Middle frontal gyrus (tissue), 1 donor: ENCODE measurements around the gene BLM.
"Not testable (repeated sequence)": the region's sequence is repeated elsewhere in the genome, so short reads cannot be mapped to it uniquely, and the experiment has no call there.

ENCODE experiments used
- DNase-seq: peaks from one replicate; pipeline ENCODE4 v3.0.0-alpha.2; 2015; ENCODE audit warnings: low spot score; ENCODE audit errors: extremely low spot score

Gene BLM

DNA sequence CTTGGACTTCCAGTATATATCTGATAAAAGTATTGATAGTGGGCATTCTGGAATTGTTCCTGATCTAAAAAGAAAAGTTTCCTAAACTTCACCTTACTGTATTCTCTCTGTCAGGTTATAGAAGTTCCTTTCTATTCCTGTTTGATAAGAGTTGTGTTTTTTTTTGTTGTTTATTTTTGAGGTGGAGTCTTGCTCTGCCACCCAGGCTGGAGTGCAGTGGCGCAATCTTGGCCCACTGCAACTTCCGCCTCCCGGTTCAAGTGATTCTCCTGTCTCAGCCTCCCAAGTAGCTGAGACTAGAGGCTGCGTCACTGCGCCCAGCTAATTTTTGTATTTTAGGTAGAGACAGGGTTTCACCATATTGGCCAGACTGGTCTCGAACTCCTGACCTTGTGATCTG lies 13.1 kb downstream of the BLM start:
- DNase-seq: no peak

DNA sequence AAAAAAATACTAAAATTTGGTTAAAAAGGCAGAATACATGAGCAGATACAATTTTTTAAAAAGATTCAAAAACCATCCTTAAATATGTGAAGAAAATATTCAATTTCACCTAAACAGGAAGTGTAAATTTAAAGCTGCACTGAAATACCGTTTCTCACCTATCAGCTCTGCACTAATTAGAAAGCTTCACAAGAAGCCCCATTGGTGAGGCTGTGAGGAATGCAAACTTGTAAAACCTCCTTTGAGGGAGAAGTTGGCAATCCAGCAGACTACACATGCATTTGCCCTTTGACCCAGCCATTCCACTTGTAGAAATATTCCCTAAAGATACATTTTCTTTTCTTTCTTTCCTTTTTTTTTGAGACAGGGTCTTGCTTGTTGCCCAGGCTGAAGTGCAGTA lies 18.8 kb downstream of the BLM start:
- DNase-seq: no peak

DNA sequence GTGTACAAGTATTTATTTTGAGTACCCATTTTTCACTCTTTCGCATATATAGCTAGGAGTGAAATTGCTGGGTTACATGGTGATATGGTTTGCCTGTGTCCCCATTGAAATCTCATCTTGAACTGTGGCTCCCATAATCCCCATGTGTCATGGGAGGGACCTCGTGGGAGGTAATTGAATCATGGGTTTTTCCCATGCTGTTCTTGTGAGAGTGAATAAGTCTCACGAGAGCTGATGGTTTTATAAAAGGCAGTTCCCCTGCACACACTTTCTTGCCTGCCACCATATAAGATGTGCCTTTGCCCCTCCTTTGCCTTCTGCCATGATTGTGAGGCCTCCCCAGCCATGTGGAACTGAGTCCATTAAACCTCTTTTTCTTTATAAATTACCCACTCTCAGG lies 23.4 kb downstream of the BLM start:
- not testable (repeated sequence) for DNase-seq

DNA sequence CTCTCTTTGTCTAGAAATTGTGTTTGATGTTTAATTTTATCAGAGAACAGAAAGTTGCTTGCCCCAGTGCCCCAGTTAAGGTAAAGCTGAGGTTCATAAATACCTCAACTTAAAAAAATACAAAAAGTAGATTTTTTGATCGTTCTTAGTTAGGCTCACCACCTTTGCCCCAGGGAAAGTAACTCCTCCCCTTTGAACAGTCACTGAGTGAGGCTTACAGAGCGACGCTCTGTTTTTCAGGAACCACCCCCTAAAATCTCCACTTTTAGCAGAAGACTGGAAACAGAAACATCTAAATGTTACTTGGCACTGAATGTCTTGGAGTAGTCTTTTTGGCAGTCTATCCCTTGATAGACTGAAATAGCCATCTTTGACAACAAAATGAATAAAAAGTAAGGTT lies 24.9 kb downstream of the BLM start:
- DNase-seq: no peak

DNA sequence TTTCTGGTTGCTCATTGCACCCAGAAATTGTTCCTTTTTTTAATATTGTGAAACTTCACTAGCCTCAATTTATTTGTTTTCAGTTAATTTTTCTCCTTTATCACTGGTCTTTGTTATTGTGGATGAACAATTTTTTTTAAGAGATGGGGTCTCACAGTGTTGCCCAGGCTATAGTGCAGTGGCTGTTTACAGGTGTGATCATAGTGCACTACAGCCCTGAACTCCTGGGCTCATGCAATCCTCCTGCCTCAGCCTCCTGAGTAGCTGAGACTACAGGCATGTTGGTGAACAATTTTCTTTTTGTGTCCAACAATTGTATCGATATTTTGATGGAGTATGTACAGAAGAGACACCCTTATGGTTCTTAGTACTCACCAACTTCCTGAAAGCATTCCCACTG lies 26.3 kb downstream of the BLM start:
- no peak for DNase-seq

DNA sequence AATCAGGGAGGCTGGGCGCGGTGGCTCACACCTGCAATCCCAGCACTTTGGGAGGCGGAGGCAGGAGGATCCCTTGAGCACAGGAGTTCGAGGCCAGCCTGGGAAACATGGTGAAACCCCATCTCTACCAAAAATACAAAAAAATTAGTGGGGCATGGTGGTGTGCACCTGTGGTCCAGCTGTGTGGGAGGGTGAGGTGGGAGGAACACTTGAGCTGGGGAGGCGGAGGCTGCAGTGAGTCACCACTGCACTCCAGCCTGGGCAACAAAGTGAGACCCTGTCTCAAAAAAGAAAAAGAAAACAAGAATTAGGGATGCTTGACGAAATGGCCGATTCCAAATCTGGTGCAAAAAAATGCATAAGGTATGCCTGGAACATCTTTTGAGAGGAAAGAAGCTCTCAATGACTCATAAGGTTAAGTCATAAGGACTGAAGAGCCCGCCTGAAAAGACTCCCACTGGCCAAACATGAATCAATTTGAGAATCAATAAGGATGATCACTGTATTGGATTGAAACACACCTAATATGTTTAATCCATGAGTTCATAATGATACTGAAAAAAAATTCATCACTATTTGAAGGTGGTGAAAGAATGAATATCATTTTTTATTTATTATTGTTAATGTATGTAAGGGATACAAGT lies 27.7 kb downstream of the BLM start:
- DNase-seq: no peak

DNA sequence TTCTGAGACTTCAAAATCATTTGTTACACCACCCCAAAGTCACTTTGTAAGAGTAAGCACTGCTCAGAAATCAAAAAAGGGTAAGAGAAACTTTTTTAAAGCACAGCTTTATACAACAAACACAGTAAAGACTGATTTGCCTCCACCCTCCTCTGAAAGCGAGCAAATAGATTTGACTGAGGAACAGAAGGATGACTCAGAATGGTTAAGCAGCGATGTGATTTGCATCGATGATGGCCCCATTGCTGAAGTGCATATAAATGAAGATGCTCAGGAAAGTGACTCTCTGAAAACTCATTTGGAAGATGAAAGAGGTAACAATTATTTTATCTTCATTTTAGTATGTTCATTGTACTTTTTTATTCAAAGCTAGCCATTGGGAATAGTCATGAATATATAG lies 32.6 kb downstream of the BLM start:
- DNase-seq: no peak

DNA sequence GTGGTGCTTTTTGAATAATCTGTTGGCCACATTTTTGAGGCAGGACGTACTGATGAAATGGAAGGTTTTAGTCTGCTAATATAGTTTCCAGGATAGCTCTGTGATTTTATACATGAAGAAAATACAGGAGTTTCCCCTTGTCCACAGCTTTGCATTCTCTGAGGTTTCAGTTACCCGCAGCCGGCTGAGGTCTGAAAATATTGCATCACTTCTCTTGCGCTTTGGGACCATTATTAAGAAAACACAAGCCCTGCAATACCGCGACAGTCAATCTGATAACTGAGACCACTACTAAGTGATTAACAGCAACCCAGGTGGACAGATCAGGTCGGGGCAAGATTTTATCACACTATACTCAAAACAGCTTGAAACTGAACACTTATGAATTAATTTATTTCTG lies 33.0 kb downstream of the BLM start:
- DNase-seq: no peak

DNA sequence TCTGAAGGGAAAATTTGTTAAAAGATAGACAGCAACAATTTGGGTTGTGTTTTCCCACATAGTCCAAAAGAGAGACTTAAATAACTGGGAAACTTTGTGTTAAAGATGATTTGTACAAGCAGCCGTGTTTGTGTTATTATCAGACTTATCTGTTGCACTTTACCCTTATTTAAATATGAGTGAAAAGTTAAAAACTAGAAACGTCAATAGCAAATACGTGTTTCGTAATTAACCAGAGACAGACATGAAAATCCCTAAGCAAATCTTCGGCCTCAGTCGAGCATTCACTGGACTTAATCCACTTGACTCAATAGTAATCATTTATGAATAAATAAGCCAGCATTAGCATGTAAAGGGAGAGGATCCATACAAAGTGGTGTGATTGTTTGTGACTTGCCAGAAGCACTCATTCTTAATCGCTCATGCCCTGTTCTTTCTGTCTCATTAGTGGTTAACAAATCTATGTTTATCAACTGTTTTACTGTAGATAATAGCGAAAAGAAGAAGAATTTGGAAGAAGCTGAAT lies 34.2 kb downstream of the BLM start:
- no peak for DNase-seq

DNA sequence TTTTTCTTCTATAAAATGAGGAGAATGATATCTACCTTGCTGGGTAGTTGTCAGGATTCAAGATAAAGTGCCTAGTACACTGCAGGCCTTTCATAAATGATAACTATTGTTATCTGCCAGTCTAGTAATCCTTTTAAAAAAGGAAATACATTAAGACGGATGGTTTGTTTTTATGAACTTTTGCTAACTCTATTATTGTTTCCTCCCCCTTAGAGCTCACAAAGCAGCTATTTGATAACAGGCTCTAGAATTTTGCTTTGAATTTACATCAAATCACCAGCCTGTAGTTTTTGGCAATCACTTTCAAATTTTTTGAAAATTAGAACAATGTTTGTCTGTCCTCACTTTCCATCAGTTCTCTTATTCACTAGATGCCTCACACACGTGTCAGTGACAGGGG lies 39.8 kb downstream of the BLM start:
- no peak for DNase-seq

DNA sequence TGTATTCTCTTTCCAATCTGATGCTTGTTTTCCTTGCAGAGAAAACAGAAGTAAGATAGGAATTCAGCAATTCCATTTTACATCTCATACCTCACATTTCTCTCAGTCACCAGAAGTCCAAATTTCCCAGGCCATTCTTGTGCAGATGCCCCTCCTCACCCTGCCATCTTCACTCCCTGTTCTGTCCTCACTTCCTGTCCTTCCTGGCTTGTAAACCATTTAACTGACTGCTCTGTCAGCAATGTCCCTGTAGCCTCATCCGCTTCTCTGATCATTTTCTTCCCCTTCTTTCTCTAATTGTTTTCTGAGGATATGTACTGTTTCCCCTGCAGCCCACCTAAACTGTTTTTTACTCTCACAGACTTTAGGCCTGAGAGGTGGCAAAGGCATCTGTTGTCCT lies 40.3 kb downstream of the BLM start:
- DNase-seq: no peak

DNA sequence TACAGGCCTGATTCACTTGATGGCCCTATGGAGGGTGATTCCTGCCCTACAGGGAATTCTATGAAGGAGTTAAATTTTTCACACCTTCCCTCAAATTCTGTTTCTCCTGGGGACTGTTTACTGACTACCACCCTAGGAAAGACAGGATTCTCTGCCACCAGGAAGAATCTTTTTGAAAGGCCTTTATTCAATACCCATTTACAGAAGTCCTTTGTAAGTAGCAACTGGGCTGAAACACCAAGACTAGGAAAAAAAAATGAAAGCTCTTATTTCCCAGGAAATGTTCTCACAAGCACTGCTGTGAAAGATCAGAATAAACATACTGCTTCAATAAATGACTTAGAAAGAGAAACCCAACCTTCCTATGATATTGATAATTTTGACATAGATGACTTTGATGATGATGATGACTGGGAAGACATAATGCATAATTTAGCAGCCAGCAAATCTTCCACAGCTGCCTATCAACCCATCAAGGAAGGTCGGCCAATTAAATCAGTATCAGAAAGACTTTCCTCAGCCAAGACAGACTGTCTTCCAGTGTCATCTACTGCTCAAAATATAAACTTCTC lies 43.6 kb downstream of the BLM start:
- DNase-seq: no peak

DNA sequence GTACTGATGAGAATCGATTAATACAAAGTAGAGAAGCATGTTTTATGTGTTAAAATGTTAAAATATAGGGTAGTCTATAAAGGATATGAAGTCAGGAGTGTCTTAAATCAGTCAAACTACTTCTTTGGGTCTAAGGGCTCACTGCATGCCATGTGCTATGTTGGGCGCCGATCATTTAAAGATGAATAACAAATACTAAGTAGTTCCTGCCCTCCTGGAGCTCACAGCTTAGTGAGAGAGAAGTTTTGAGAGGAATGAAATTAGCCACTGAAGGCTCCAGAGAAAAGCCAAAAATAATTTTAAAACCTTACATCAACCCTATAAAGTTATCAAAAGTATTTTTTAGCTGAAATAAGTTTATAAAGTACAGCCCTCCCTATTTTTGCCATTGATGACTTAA lies 44.5 kb downstream of the BLM start:
- DNase-seq: no peak

DNA sequence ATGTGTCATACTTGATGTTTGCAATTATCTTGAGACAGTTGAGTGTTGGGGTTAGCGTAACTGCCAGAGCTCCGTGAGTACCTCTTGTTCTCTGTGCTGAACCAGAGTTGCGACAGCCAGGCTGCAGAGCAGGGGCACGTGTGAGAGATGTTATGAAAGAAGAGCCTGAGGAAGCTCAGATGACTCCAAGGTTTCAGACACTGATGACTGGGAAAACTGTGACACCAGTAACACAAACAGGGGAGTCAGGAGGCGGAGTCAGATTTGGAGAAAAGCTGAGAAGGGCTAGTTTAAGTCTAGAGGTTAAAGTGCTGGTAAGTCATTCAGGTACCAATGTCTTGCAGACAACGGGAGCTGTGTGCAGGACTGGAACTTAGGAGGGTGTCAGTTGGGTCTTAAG lies 45.0 kb downstream of the BLM start:
- DNase-seq: no peak

DNA sequence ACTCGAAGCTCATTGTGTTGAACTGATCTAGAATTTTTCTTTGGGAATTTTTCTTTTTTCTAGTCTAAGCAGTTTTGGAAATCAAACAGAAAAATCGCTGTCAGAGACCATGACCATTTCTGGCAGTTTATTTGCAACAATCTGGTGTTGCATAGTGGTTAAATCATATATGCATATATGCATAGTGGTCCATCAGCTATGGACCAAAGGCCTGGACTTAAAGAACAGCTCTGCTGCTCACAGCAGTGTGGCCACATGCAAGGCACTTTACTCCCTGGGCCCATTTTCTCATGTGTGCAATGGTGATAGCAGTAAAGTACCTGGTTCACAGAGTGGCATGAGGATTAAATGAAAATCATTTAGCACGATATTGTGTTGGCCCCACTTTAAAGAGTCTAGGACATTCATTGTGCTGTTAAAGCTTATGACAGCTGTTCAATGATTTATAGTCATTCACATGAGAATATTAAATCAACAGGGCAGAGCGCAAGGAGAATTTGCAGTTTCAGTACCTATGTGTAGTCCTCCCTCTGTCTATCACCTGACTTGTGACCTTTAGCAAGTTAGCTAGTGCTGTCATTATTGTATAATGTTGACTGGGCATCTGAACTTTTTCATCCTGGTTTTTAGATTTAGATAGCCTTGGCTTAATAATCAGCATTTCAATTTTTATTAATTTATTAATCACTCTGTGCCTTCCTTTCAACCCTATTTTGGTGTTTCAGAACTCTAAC lies 46.4 kb downstream of the BLM start:
- DNase-seq: no peak

DNA sequence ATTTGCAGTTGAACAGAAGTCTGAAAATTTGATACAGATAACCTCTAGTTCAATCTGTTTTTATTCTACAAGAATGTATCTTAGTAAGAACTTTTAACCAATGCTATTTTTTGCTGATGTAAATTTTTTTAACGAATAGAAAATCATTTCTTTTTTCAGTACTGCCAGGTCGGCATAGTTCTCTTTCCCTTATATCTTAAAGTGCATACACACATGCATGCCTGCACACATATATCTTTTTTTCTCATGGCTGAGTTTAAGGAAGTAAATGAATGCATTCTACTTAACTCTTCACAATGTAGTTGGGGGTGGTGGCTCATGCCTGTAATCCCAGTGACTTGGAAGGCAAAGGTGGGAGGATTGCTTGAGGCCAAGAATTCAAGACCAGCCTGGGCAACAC lies 48.4 kb downstream of the BLM start:
- DNase-seq: no peak

DNA sequence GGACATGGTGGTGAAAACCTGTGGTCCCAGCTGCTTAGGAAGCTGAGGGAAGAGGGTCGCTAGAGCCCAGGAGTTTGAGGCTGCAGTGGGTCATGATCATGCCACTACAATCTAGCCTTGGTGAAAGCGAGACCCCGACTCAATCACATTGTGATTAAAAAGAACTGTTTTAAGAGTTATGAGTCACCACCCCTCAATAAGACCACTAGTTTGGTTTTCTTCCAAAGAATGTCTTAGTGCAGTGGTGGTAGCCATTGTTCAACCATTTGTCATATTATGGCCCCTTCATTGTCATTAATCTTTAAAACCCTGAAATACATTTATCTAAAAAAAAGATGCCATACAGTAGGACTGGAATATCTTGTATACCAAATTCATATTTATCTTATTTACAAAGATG lies 48.8 kb downstream of the BLM start:
- DNase-seq: no peak

DNA sequence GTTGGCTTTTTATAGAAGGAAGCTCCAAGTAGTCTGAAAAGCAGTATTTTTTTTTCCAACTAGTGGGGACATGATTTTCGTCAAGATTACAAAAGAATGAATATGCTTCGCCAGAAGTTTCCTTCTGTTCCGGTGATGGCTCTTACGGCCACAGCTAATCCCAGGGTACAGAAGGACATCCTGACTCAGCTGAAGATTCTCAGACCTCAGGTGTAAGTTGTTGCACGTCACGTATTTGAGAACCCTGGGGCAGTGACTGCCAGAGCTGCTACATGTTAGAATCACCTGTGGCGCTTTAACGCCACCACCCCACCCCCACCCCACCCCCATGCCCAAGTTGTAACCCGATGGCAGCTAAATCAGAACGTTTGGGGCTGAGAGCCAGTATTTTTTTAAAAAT lies 52.2 kb downstream of the BLM start:
- DNase-seq: no peak

DNA sequence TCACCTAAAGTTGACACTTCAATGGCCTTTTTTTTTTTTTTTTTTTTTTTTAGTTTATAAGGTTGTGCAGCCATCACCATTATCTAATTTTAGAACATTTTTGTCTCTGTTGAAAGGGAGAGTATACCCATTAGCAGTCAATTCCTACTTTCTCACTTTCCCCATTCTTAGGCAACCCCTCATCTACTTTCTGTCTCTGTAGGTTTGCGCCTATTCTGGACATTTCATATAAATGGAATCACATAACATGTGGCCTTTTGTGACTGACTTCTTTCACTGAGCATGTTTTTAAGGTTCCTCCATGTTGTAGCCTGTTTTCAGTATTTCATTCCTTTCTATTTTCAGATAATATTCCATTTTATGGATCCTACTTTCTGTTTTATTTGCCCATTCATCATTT lies 56.3 kb downstream of the BLM start:
- DNase-seq: no peak

DNA sequence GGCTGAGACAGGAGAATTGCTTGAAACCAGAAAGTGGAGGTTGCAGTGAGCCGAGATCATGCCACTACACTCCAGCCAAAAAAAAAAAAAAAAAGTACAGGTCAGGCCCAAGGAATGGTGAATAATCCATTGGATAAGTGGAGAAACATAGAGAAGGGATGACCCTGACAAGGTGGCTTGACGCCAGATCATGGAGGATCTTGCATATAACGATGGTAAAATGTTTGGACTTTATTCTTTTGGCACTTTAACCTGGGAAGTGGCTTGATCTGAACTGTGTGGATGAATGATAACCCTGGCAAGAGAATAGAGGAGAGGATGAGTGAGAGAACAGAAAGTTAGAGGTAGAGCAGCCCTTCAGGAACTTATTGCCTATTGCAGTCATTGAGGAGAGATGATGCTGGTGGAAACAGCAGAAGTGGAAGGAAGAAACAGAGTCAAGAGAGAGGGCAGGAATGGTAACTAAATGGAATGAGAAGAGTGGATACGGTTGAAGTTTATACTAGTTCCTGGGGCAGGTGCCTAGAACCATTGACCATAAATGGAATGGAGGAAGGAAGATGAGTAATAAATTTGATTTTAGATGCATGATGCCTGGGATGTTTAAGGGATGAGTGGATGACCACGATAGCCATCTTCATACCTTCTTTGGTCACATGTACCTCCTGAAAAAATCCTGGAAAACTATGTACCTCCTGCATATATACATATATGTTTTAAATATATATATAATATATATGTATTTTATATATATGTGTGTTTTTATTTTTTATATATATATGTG lies 57.8 kb downstream of the BLM start:
- DNase-seq: no peak

DNA sequence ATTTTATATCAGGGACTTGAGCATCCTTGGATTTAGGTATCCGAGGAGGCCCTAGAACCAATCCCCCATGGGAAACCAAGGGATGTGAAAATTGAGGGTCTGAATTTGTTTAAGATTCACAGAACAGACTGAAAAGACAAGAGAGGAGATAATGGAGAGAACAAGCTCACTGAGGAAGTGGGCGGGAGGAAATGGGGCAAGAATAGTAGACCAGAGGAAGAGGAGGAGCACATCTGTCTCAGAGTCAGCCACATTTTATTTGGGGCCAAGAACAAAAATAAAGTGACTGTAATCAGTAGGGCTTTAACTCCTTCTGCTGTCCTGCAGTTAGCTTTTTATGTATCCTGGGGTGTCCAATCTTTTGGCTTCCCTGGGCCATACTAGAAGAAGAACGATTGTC lies 63.8 kb downstream of the BLM start:
- DNase-seq: no peak

DNA sequence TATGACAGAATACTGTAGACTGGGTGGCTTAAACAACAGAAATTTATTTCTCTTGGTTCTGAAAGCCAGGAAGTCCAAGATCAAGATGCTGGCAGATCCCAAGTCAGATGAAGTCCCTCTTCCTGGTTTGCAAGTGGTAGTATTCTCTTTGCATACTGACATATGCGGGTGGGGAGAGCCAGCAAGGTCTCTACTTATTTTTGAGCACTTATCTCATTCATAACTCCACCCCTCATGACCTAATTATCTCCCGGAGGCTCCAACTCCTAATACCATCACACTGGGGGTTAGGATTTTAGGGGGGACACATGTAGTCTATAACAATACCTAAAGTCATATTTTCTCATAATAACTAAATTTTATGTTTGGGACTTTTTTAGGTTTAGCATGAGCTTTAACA lies 65.3 kb downstream of the BLM start:
- DNase-seq: no peak
